Stimulated activated CD8-positive, alpha-beta memory T cell treated with anti-CD3 and anti-CD28 coated beads, Interleukin-15, amount 100 ng/mL, for 48 hours (primary cell): ENCODE results near the gene DMGDH.

Source experiments
- DNase-seq, 2 donors: peaks; one replicate each; pipeline ENCODE4 v3.0.0-alpha.2; 2020; ENCODE audit warnings: low read depth in 2 of 2

Gene DMGDH

GRCh38 chr5:78974011-78974410 is 95.5 kb downstream of the DMGDH start:
- DNase-seq = no peak

GRCh38 chr5:78972654-78973428 is 96.6 kb downstream of the DMGDH start:
- DNase-seq = no peak

GRCh38 chr5:78971998-78972397 is 97.5 kb downstream of the DMGDH start:
- DNase-seq = no peak

DNA sequence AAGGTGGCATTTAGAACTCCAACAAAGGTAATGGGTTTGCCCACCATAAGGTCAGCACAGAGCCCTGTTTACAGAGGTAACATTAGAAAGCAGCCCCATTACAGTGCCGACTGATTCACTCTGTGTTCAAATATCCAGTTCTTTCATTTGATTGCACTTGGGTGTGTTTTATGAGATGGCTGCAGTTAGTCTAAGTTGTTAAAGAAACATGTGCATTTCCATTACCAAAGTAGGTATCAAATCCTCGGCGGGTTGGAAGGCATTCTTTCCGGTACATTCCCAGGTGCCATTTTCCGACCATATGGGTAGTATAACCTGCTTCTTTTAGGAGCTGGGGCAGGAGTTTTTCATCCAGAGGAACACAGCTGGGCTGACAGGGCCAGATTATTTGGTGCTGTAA is 100.7 kb downstream of the DMGDH start:
- no peak for DNase-seq

GRCh38 chr5:78964889-78965288 is 104.6 kb downstream of the DMGDH start:
- DNase-seq = no peak

GRCh38 chr5:78961743-78962142 is 107.7 kb downstream of the DMGDH start:
- DNase-seq = no peak

- DNase-seq = no peak
These were observed 109.7 kb downstream of the DMGDH start for GRCh38 chr5:78959767-78960166.

DNA sequence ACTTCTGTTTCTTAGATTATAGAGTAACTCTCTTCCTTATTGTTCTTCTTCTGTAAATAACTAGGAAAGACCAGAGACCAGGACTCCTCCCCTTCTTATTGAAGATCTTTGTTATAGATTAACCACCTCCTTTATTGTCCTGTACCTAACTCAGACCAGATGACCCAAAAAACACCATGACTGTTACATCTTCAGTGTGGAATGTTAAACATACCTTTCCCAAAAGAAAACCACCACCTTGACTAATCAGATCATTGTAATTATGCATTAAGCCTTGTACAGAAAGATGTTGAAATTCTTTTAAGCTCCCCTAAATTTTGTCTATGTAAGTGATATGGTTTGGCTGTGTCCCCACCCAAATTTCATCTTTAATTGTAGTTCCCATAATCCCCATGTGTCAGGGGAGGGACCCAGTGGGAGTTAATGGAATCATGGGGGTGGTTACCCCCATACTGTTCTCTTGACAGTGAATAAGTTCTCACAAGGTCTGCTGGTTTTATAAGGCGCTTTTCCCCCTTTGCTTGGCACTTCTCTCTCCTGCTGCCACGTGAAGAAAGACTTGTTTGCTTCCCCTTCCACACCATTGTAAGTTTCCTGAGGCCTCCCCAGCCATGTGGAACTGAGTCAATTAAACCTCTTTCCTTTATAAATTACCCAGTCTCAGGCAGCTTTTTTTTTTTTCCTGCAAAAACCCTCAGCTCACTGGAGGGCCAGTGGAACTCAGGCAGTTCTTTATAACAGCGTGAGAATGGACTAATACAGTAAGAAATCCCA is 110.6 kb downstream of the DMGDH start:
- DNase-seq = no peak

DNA sequence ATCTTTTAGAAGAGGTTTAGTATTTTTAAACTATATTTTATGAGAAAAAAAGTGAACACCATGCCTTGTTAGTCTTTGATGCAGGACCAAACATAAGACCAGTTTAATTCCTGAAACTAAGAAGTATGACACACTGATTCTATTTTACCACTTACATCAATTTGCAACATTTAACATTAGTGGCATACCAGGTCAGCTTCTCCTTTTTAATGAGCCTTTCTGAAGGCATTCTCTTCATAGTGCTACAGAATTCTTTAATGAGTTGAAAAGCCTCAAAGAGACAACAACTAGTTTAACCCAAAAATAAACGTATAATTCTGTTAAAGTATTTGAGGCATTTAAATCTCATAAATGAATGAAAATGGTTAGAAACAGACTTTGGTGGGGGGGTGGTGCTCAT is 112.6 kb downstream of the DMGDH start:
- DNase-seq = no peak

- no peak for DNase-seq
These were observed 116.2 kb downstream of the DMGDH start for GRCh38 chr5:78953092-78953800.
